K562 (cell line): ENCODE measurements around the gene PHB1. TPM values are rescaled to one million over a fixed set of nuclear protein-coding genes. Genes with fewer than 3 reads are reported as not detected.

Experiments used
- ATAC-seq: fragments of 200-7000 bp; cut with Tn5 transposase; 3 replicates; pipeline ENCODE4 v1.9.1; 2020; ENCODE audit warnings: moderate library complexity
- BruUV-seq: library from RNA; stranded (reverse); fragments of 400-500 nt; replicated peaks from 2 replicates; lab custom pipeline; 2021; lab: Mats Ljungman, UMichigan
- CTCF ChIA-PET: fragments of 300-600 bp; formaldehyde crosslinking; extraction: SDS; loops from one replicate; lab custom pipeline; 2021; ENCODE audit warnings: low intra/inter-chr PET ratio; lab: Yijun Ruan, JAX
- POLR2A ChIA-PET: fragments of 300-600, 350-650 bp; sonication (Branson Sonifier 250); formaldehyde crosslinking; extraction: SDS; loops from one replicate; lab custom pipeline; 2021; ENCODE audit warnings: antibody characterized with exemption, inconsistent platforms; lab: Yijun Ruan, JAX
- DNase-seq, 4 experiments: peaks; one replicate each; pipeline versions ENCODE4 v3.0.0 to v3.0.0-alpha.2; 2011 to 2018; ENCODE audit warnings: low spot score in 3 of 4, mixed read lengths in 3 of 4; ENCODE audit errors: extremely low read depth in 1 of 4
- FAIRE-seq: peaks from 2 replicates; lab custom pipeline; 2011; peaks lifted over from hg19 to GRCh38; lab: Jason Lieb, UNC
- H2AFZ ChIP-seq: 2 replicates; pipeline ENCODE4 v1.6.0; 2011; ENCODE audit warnings: low read depth, low read length, control low read depth, inconsistent platforms
- H3K27ac ChIP-seq: fragments of 200-600 bp; 3 replicates; pipeline ENCODE4 v1.8.0; 2011; ENCODE audit warnings: low read depth, mild to moderate bottlenecking, control low read depth, inconsistent platforms, low read length, moderate library complexity, mixed read lengths; ENCODE audit errors: extremely low read depth
- H3K27me3 ChIP-seq, 2 experiments: fragments of 300-600 bp in 1 of 2; 2 replicates in 1 of 2; 3 replicates in 1 of 2; pipeline versions ENCODE4 v1.6.0 to v1.8.0; 2011; ENCODE audit warnings: inconsistent platforms in 2 of 2, low read length in 2 of 2, mild to moderate bottlenecking in 1 of 2, mixed read lengths in 1 of 2, moderate library complexity in 1 of 2; ENCODE audit not compliant: control insufficient read depth in 2 of 2, insufficient read depth in 2 of 2
- H3K36me3 ChIP-seq: fragments of 300-600 bp; 3 replicates; pipeline ENCODE4 v1.8.0; 2011; ENCODE audit warnings: mild to moderate bottlenecking, low read length, inconsistent platforms; ENCODE audit not compliant: control insufficient read depth, insufficient read depth
- H3K4me1 ChIP-seq, 2 experiments: fragments of 200-600 bp in 1 of 2; replicated peaks in 1 of 2; 2 replicates in 1 of 2; 3 replicates in 1 of 2; pipeline versions ENCODE4 v1.5.1 to v1.8.0; 2011; ENCODE audit warnings: inconsistent platforms in 2 of 2, low read length in 2 of 2, mild to moderate bottlenecking in 1 of 2, mixed read lengths in 1 of 2, moderate library complexity in 1 of 2; ENCODE audit not compliant: control insufficient read depth in 2 of 2, insufficient read depth in 2 of 2
- H3K4me2 ChIP-seq: 2 replicates; pipeline ENCODE4 v1.6.1; 2011; ENCODE audit warnings: low read length, control low read depth, inconsistent platforms, mixed read lengths; ENCODE audit not compliant: insufficient read depth
- H3K4me3 ChIP-seq: fragments of 200-600 bp; sonication (generic), shearing (Covaris generic); 2 replicates; pipeline ENCODE4 v1.5.1; 2016; ENCODE audit warnings: control low read depth, inconsistent platforms
- H3K79me2 ChIP-seq: fragments of 200-600 bp; 3 replicates; pipeline ENCODE4 v1.8.0; 2011; ENCODE audit warnings: low read length, inconsistent platforms; ENCODE audit not compliant: control insufficient read depth, insufficient read depth
- H3K9ac ChIP-seq, 2 experiments: 2 replicates each; pipeline versions ENCODE4 v1.6.0 to v1.6.1; 2011; ENCODE audit warnings: low read depth in 2 of 2, low read length in 2 of 2, control low read depth in 1 of 2, inconsistent platforms in 1 of 2, mild to moderate bottlenecking in 1 of 2, mixed read lengths in 1 of 2; ENCODE audit not compliant: insufficient read depth in 1 of 2
- H3K9me1 ChIP-seq: one replicate; pipeline ENCODE4 v1.6.0; 2011; ENCODE audit warnings: inconsistent platforms, mild to moderate bottlenecking, low read length, moderate library complexity; ENCODE audit not compliant: control insufficient read depth, insufficient read depth
- H3K9me3 ChIP-seq: replicated peaks from 2 replicates; pipeline ENCODE4 v1.5.1; 2011; ENCODE audit warnings: low read depth, low read length, inconsistent platforms; ENCODE audit not compliant: control insufficient read depth, insufficient read depth
- H4K20me1 ChIP-seq: replicated peaks from 2 replicates; pipeline ENCODE4 v1.6.1; 2011; ENCODE audit warnings: low read length, inconsistent platforms, mixed read lengths; ENCODE audit not compliant: control insufficient read depth, insufficient read depth
- CHD1 ChIP-seq: fragments of 200-600 bp; sonication (generic); IDR thresholded peaks from one replicate; pipeline ENCODE4 v1.6.1; 2012; ENCODE audit warnings: mild to moderate bottlenecking, moderate library complexity, low read length, inconsistent platforms
- WGBS: fragments of 100-300 bp; shearing (Covaris generic); methylation state at CpG from one replicate; pipeline ENCODE4 v1.1.6; 2016; ENCODE audit warnings: low coverage, mixed read lengths; ENCODE audit not compliant: insufficient coverage; ENCODE audit errors: missing lambda C conversion rate; 5-methylcytosine and 5-hydroxymethylcytosine counted together
- in situ Hi-C: fragments of 300-500 bp; cut with MboI; formaldehyde crosslinking; loops from 4 replicates; pipeline ENCODE4 v1.15.0; 2018; ENCODE audit warnings: inconsistent platforms, mixed read lengths
- intact Hi-C: fragments of 100-400 bp; cut with micrococcal nuclease; formaldehyde crosslinking; loops from 2 replicates; pipeline ENCODE4 v1.14.2; 2022
- polyA plus RNA-seq, 8 experiments: library from polyadenylated mRNA; depleted of rRNA in 4 of 8; stranded (reverse) in 5 of 8; unstranded in 3 of 8; fragments of >200 nt; fragmentation: Nextera tagmentation in 2 of 8; fragmentation: Illumina TruSeq in 1 of 8; extraction: Ambion mirVana in 2 of 8; extraction: Trizol in 1 of 8; gene quantifications; 2 replicates each; pipeline versions ENCODE4 v1.2.1 to v1.2.3, GENCODE V29; 2011 to 2014; ENCODE audit warnings: inconsistent platforms in 1 of 8, missing spikeins in 1 of 8
- total RNA-seq, 7 experiments: library from RNA; depleted of rRNA in 6 of 7; stranded (reverse); fragments of >200 nt in 6 of 7; fragmentation: Illumina TruSeq in 2 of 7; extraction: Trizol in 2 of 7; gene quantifications; 2 replicates each; pipeline versions ENCODE4 v1.2.1 to v1.2.3, GENCODE V29; 2011 to 2021; ENCODE audit warnings: low replicate concordance in 1 of 7
- TF ChIP-seq, protein P1 (sequence below): fragments of 150-350 bp; conservative IDR thresholded peaks from 2 replicates; pipeline ENCODE4 v1.6.1; 2014; ENCODE audit warnings: low read length

PHB1 gene
- total and polyA plus RNA-seq, 9 of the 15 experiments (the other 6 are each of a cell fraction or from before 2014, with no cell fraction given): 191 to 818 (median 349) TPM

GRCh38 chr17:49399995-49400394, 14.7 kb downstream of the PHB1 start:
- DNase-seq (no peak), ATAC-seq (no peak), FAIRE-seq (no peak)
- H3K79me2 ChIP-seq: no peaks in the 10 kb centered on the region
- no peak overlapping the region for H3K9ac ChIP-seq
- no peaks in the 10 kb centered on the region for H4K20me1 ChIP-seq
- H3K36me3 ChIP-seq: peaks cover 25% of the 10 kb centered on the region; the same call in 1 of the 3 replicates
- H3K4me1 ChIP-seq: no peaks in the 10 kb centered on the region; a peak in 1 of 5 replicates
- no TSS peak for BruUV-seq
- no peak for TF ChIP-seq CHD1
- TF ChIP-seq, protein P1, sequence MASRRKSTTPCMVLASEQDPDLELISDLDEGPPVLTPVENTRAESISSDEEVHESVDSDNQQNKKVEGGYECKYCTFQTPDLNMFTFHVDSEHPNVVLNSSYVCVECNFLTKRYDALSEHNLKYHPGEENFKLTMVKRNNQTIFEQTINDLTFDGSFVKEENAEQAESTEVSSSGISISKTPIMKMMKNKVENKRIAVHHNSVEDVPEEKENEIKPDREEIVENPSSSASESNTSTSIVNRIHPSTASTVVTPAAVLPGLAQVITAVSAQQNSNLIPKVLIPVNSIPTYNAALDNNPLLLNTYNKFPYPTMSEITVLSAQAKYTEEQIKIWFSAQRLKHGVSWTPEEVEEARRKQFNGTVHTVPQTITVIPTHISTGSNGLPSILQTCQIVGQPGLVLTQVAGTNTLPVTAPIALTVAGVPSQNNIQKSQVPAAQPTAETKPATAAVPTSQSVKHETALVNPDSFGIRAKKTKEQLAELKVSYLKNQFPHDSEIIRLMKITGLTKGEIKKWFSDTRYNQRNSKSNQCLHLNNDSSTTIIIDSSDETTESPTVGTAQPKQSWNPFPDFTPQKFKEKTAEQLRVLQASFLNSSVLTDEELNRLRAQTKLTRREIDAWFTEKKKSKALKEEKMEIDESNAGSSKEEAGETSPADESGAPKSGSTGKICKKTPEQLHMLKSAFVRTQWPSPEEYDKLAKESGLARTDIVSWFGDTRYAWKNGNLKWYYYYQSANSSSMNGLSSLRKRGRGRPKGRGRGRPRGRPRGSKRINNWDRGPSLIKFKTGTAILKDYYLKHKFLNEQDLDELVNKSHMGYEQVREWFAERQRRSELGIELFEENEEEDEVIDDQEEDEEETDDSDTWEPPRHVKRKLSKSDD: no peak
- no peaks in the 10 kb centered on the region for H3K9me3 ChIP-seq
- H3K4me3 ChIP-seq: no peak overlapping the region
- ChIA-PET CTCF (no interaction called here), POLR2A (interaction anchor here (1.0 to 1.4 kb wide), 2 partner anchors 8 to 206 kb away, joined by 3 read pairs; no protein-coding TSS in a partner anchor)
- intact Hi-C loops: loop anchor here (5.0 kb wide), 2 partner anchors 173 to 218 kb away; no protein-coding TSS in a partner anchor
- H3K27me3 ChIP-seq: no peaks in the 10 kb centered on the region; a peak in 1 of 5 replicates
- no peaks in the 10 kb centered on the region for H3K9me1 ChIP-seq
- in situ Hi-C loops: no loop called here
- no peak overlapping the region for H2AFZ ChIP-seq
- no peak overlapping the region for H3K4me2 ChIP-seq
- 54% methylated on average over 3 of the region's 3 CpGs for WGBS
- no peak overlapping the region for H3K27ac ChIP-seq
